Measurements from ENCODE around the gene NISCH.

NISCH gene

GRCh38 chr3:52455283-52456168, at the start of gene NISCH:
TSS of gene NISCH (plus strand) at chr3:52455604. CDS start at chr3:52455642, 38 bp downstream.
- DNase-seq = peak; percentile 99

- DNase-seq = no peak
Observed at GRCh38 chr3:52406231-52406661, 49.2 kb upstream of the NISCH start.

- DNase-seq = no peak
Observed at GRCh38 chr3:52406791-52407510, 48.5 kb upstream of the NISCH start.

GRCh38 chr3:52407779-52408178, 47.6 kb upstream of the NISCH start:
- no peak for DNase-seq

- no peak for DNase-seq
Observed at GRCh38 chr3:52408466-52408865, 46.9 kb upstream of the NISCH start.

- DNase-seq = no peak
Observed at GRCh38 chr3:52415800-52416199, 39.6 kb upstream of the NISCH start.

GRCh38 chr3:52420388-52420787, 35.0 kb upstream of the NISCH start:
- no peak for DNase-seq

- DNase-seq = no peak
Observed at GRCh38 chr3:52422669-52423068, 32.7 kb upstream of the NISCH start.

GRCh38 chr3:52423173-52423572, 32.2 kb upstream of the NISCH start:
- no peak for DNase-seq

GRCh38 chr3:52428151-52429005, 27.0 kb upstream of the NISCH start:
- DNase-seq = no peak

GRCh38 chr3:52429031-52429430, 26.4 kb upstream of the NISCH start:
- DNase-seq = no peak

GRCh38 chr3:52429779-52430415, 25.5 kb upstream of the NISCH start:
- DNase-seq = no peak

GRCh38 chr3:52430416-52430810, 25.0 kb upstream of the NISCH start:
- DNase-seq = no peak

GRCh38 chr3:52431459-52432223, 23.8 kb upstream of the NISCH start:
- no peak for DNase-seq

- DNase-seq = no peak
Observed at GRCh38 chr3:52432225-52432624, 23.2 kb upstream of the NISCH start.

- DNase-seq = no peak
Observed at GRCh38 chr3:52432691-52433141, 22.7 kb upstream of the NISCH start.

GRCh38 chr3:52433328-52433995, 21.9 kb upstream of the NISCH start:
- no peak for DNase-seq

- DNase-seq = no peak
Observed at GRCh38 chr3:52433996-52434479, 21.4 kb upstream of the NISCH start.

- DNase-seq = no peak
Observed at GRCh38 chr3:52434491-52435115, 20.8 kb upstream of the NISCH start.
